LNCAP (cell line): ENCODE measurements around the gene SEPHS2.

Experiments used
- TF ChIP-seq, protein P1 (sequence below): fragments of 450-650 bp; IDR thresholded peaks from 2 replicates; pipeline ENCODE4 v1.5.1; 2017; ENCODE audit warnings: mild to moderate bottlenecking

The SEPHS2 gene

GRCh38 chr16:30459456-30459855 is 13.8 kb upstream of the SEPHS2 start:
- TF ChIP-seq, protein P1, sequence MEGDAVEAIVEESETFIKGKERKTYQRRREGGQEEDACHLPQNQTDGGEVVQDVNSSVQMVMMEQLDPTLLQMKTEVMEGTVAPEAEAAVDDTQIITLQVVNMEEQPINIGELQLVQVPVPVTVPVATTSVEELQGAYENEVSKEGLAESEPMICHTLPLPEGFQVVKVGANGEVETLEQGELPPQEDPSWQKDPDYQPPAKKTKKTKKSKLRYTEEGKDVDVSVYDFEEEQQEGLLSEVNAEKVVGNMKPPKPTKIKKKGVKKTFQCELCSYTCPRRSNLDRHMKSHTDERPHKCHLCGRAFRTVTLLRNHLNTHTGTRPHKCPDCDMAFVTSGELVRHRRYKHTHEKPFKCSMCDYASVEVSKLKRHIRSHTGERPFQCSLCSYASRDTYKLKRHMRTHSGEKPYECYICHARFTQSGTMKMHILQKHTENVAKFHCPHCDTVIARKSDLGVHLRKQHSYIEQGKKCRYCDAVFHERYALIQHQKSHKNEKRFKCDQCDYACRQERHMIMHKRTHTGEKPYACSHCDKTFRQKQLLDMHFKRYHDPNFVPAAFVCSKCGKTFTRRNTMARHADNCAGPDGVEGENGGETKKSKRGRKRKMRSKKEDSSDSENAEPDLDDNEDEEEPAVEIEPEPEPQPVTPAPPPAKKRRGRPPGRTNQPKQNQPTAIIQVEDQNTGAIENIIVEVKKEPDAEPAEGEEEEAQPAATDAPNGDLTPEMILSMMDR, result no peak

GRCh38 chr16:30458561-30459394 is 13.1 kb upstream of the SEPHS2 start:
- TF ChIP-seq, protein P1, result no peak

- TF ChIP-seq, protein P1, result no peak
Observed at GRCh38 chr16:30457743-30458560, 12.3 kb upstream of the SEPHS2 start.

DNA sequence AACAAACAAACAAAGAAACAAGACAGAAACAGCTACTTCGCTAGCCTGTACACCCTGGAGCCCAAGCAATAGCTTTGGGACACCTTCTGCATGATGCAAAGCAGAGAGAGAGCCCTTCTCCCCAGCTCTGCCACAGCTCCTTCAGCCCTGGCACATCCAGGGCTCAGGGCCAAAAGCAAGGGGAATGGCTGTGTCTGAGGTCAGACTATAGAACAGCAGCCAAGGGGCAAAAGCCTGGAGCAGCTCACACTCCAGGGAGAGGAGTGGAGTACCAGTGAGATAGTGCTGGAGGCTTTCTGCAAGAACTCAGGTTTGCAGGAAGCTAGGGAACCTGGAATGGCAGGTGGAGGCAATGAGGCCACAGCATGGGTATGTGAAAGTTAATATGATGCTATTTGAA is 11.6 kb upstream of the SEPHS2 start:
- TF ChIP-seq, protein P1, result no peak

- TF ChIP-seq, protein P1, result no peak
Observed at GRCh38 chr16:30456302-30456701, 10.6 kb upstream of the SEPHS2 start.

GRCh38 chr16:30449116-30449435 is 3.4 kb upstream of the SEPHS2 start:
- TF ChIP-seq, protein P1, result no peak

GRCh38 chr16:30447512-30448226 is 2.0 kb upstream of the SEPHS2 start:
- TF ChIP-seq, protein P1, result no peak
